ENCODE measurements around the gene CREG2. TPM values are rescaled to one million over a fixed set of nuclear protein-coding genes. Genes with fewer than 3 reads are reported as not detected.

CREG2 gene
- total RNA-seq, 1 experiment from 2014 or later: not detected

GRCh38 chr2:101372792-101373191 is 14.5 kb downstream of the CREG2 start:
- no peak overlapping the region for H3K4me3 Mint-ChIP-seq (ENCODE audit: unreplicated experiment)
- no peaks in the 10 kb centered on the region for H3K4me1 Mint-ChIP-seq (ENCODE audit: insufficient read depth, unreplicated experiment)
- intact Hi-C loops (cut with micrococcal nuclease): no loop called here
- no peaks in the 10 kb centered on the region for H3K36me3 Mint-ChIP-seq (ENCODE audit: insufficient read depth, unreplicated experiment)
- no peak for DNase-seq (ENCODE audit: unreplicated experiment)
- ChIA-PET POLR2A (interaction anchor here (1.7 kb wide), 1 partner anchor 11 kb away, joined by 5 read pairs; no protein-coding TSS in a partner anchor), CTCF (interaction anchor here (1.7 kb wide), 1 partner anchor 12 kb away, joined by 4 read pairs; no protein-coding TSS in a partner anchor)
- H3K9me3 Mint-ChIP-seq (ENCODE audit: unreplicated experiment): no peaks in the 10 kb centered on the region
- no peaks in the 10 kb centered on the region for H3K27me3 Mint-ChIP-seq (ENCODE audit: insufficient read depth, unreplicated experiment)
- BruUV-seq (replicated peaks): no TSS peak
- no peak for TF ChIP-seq CTCF (IDR thresholded peaks at IDR 0.05; ENCODE audit: unreplicated experiment)
- H3K27ac Mint-ChIP-seq (ENCODE audit: low read depth, unreplicated experiment): no peak overlapping the region

GRCh38 chr2:101371636-101372035 is 15.7 kb downstream of the CREG2 start:
- H3K36me3 Mint-ChIP-seq (ENCODE audit: insufficient read depth, unreplicated experiment): no peaks in the 10 kb centered on the region
- no peaks in the 10 kb centered on the region for H3K4me1 Mint-ChIP-seq (ENCODE audit: insufficient read depth, unreplicated experiment)
- intact Hi-C loops (cut with micrococcal nuclease): no loop called here
- CTCF ChIA-PET: interaction anchor here (0.5 to 1.7 kb wide), 3 partner anchors 11 to 222 kb away, joined by 3 to 5 read pairs (median 4); no protein-coding TSS in a partner anchor
- no TSS peak for BruUV-seq (replicated peaks)
- H3K27ac Mint-ChIP-seq (ENCODE audit: low read depth, unreplicated experiment): no peak overlapping the region
- POLR2A ChIA-PET: no interaction called here
- no peak overlapping the region for H3K4me3 Mint-ChIP-seq (ENCODE audit: unreplicated experiment)
- H3K27me3 Mint-ChIP-seq (ENCODE audit: insufficient read depth, unreplicated experiment): no peaks in the 10 kb centered on the region
- TF ChIP-seq CTCF (IDR thresholded peaks at IDR 0.05; ENCODE audit: unreplicated experiment): no peak
- H3K9me3 Mint-ChIP-seq (ENCODE audit: unreplicated experiment): no peaks in the 10 kb centered on the region
- no peak for DNase-seq (ENCODE audit: unreplicated experiment)

GRCh38 chr2:101369100-101369499 is 18.2 kb downstream of the CREG2 start:
- H3K9me3 Mint-ChIP-seq (ENCODE audit: unreplicated experiment): no peaks in the 10 kb centered on the region
- H3K4me1 Mint-ChIP-seq (ENCODE audit: insufficient read depth, unreplicated experiment): no peaks in the 10 kb centered on the region
- H3K27ac Mint-ChIP-seq (ENCODE audit: low read depth, unreplicated experiment): no peak overlapping the region
- no peak overlapping the region for H3K4me3 Mint-ChIP-seq (ENCODE audit: unreplicated experiment)
- no peaks in the 10 kb centered on the region for H3K27me3 Mint-ChIP-seq (ENCODE audit: insufficient read depth, unreplicated experiment)
- BruUV-seq (replicated peaks): no TSS peak
- DNase-seq (ENCODE audit: unreplicated experiment): no peak
- CTCF ChIA-PET: interaction anchor here (1.4 to 1.9 kb wide), 2 partner anchors 19 to 20 kb away, joined by 4 to 6 read pairs; partner anchors contain the start of gene CREG2
- intact Hi-C loops (cut with micrococcal nuclease): no loop called here
- TF ChIP-seq CTCF (IDR thresholded peaks at IDR 0.05; ENCODE audit: unreplicated experiment): no peak
- H3K36me3 Mint-ChIP-seq (ENCODE audit: insufficient read depth, unreplicated experiment): no peaks in the 10 kb centered on the region
- POLR2A ChIA-PET: no interaction called here

- H3K36me3 Mint-ChIP-seq (ENCODE audit: insufficient read depth, unreplicated experiment): no peaks in the 10 kb centered on the region
- H3K4me3 Mint-ChIP-seq (ENCODE audit: unreplicated experiment): no peak overlapping the region
- intact Hi-C loops (cut with micrococcal nuclease): no loop called here
- POLR2A ChIA-PET: no interaction called here
- no peaks in the 10 kb centered on the region for H3K27me3 Mint-ChIP-seq (ENCODE audit: insufficient read depth, unreplicated experiment)
- no TSS peak for BruUV-seq (replicated peaks)
- H3K27ac Mint-ChIP-seq (ENCODE audit: low read depth, unreplicated experiment): no peak overlapping the region
- H3K9me3 Mint-ChIP-seq (ENCODE audit: unreplicated experiment): no peaks in the 10 kb centered on the region
- CTCF ChIA-PET: interaction anchor here (1.9 kb wide), 1 partner anchor 19 kb away, joined by 4 read pairs; no protein-coding TSS in a partner anchor
- DNase-seq (ENCODE audit: unreplicated experiment): peak; percentile 23
- no peak for TF ChIP-seq CTCF (IDR thresholded peaks at IDR 0.05; ENCODE audit: unreplicated experiment)
- no peaks in the 10 kb centered on the region for H3K4me1 Mint-ChIP-seq (ENCODE audit: insufficient read depth, unreplicated experiment)
Observed at GRCh38 chr2:101368376-101368775, 18.9 kb downstream of the CREG2 start.
